ENCODE measurements around the gene NMU. TPM values are rescaled to one million over a fixed set of nuclear protein-coding genes. Genes with fewer than 3 reads are reported as not detected.

The NMU gene, protein sequence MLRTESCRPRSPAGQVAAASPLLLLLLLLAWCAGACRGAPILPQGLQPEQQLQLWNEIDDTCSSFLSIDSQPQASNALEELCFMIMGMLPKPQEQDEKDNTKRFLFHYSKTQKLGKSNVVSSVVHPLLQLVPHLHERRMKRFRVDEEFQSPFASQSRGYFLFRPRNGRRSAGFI
- 0.17 TPM in 1 of 2 replicates, not detected in the other for total RNA-seq

DNA sequence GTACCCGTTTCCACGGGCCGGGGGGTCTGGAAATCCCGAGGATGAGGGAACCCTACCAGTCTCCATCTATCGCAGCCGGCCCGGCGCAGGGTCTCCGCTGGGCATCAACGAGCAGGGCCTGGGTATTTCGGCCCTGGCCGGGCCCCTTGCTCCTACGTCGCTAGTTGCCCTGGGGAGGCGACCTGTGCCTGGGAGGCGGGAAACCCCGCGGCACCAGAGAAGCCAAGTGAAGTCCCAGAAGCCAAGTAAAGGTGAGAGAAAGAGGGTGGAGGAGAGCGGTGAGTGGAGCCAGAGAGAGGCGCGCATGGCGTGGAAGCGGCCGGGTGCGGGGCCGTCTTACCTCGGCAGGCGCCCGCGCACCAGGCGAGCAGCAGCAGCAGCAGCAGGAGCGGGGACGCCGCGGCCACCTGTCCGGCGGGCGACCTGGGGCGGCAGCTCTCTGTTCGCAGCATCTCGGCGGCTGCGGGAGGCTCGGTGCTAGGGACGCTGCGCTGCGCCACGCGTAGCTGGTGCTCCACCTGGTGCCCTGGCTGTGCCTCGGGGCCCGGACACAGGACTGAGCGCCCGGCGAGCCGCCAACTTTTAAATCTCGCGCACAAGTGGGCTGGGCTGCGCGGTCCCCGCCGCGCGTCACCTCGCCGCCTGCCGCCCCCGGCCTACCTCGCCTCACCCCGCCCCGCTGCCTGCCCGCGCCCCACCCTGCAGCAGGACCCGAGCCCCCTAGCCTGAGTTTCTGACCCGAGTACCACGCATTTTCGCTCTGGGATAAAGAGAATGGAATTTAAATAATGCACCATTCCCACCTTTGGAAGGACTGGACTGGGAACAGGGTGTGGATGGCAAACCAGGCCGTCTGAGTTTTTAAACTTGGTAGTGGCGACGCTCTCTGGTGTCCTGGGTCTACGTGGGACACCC lies at the start of gene NMU:
Gene NMU (minus strand): TSS at position 558 of the 915 bp plus-strand sequence. CDS start 106 bp downstream, at position 452.

DNA sequence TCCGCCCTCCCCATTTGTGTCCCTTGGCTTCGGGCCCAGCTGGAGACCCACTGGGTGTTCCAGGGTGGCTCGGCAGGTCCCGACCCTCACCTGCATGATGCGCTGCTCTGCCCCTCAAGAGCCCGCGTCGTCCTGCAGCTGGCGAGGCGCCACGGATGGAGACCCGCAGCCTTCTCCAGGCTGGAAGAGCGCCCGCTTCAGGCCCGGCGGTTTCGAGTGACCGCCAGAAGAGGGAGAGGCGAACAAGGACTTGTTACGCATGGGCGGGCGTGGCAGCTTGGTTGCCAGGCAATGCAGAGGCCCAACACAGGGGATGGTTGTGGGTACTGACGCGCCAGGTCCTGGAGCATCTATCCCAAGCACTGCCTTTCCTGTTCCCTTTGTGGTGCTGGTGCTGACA lies 44.1 kb downstream of the NMU start, which contains the start of gene PDCL2:
Gene PDCL2 (minus strand): TSS at position 232 of the 400 bp plus-strand sequence. CDS start 136 bp downstream, at position 96.

DNA sequence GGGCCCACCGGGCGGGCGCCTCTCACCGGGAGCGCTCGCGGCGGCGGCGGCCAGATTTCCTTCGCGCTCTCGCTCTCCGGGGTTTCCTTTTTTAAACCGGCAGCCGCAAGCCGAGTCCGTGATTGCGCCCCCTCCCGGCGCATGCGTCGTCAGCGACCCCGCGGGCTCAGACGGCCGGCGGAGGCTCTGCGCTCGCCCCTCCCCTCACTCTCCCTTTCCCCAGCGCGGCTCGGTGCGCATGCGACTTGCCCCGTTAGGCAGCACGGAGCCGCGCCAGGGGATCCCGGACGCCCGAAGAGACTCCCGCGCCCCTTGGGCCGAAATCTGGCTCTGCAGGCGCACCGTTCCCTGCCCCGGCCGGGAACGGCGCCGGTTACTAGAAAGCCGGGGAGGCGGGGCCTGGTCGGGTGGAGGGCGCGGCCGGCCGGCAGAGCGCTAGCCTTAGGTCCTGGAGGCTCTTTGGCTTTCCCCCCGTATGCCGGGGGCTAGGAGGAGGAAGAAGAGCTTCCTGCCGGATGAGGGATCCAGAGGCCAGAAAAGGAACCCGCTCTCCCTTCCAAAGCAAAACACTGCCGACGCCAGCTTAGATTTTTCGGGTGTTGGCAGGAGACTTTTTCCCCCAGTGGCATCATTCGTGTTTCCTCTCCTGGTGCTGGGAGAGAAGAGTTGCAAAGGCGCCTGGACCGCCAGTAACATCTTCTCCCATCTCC lies 89.2 kb downstream of the NMU start, which contains the start of gene CLOCK:
Gene CLOCK (minus strand): TSS at position 154 of the 710 bp plus-strand sequence. CDS start 64,124 bp downstream, outside the sequence.

Other genes with a start within 250 kb of the NMU start
- 93.6 and 114 TPM in 2 replicates for gene TMEM165, start 240.3 kb downstream of the NMU start, total RNA-seq
- 18.9 and 22.5 TPM in 2 replicates for gene CLOCK, start 89.4 kb downstream of the NMU start, total RNA-seq
- gene PDCL2, start 44.1 kb downstream of the NMU start, total RNA-seq: not detected in 2 replicates
- gene EXOC1L, start 183.5 kb upstream of the NMU start, total RNA-seq: not detected in 2 replicates
- gene EXOC1, start 217.3 kb upstream of the NMU start, total RNA-seq: 38.4 and 48.4 TPM in 2 replicates

Data from dermis lymphatic vessel endothelial cell (primary cell).